ENCODE results near the gene ALK.

DNA sequence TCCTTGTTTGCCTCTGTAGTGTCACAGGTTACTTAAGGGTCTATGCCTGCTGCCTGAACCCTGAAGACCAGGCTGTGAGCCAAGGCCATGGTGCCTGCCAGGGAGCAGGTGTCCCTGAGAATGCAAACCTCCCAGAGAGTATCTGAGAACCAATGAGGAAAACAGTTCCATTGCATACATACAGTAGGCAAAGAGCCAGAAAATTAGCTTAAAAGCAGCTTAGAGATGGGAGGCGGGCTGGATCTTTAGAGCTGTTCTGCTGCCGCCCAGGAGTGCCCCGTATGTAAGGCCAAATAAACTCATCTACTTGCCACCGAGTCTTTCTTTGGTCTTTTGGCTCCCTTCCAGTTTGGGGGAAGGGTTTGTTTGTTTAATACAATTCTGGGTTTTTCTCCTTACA, 478.2 kb downstream of the ALK start:
- TF ChIP-seq, protein P1, sequence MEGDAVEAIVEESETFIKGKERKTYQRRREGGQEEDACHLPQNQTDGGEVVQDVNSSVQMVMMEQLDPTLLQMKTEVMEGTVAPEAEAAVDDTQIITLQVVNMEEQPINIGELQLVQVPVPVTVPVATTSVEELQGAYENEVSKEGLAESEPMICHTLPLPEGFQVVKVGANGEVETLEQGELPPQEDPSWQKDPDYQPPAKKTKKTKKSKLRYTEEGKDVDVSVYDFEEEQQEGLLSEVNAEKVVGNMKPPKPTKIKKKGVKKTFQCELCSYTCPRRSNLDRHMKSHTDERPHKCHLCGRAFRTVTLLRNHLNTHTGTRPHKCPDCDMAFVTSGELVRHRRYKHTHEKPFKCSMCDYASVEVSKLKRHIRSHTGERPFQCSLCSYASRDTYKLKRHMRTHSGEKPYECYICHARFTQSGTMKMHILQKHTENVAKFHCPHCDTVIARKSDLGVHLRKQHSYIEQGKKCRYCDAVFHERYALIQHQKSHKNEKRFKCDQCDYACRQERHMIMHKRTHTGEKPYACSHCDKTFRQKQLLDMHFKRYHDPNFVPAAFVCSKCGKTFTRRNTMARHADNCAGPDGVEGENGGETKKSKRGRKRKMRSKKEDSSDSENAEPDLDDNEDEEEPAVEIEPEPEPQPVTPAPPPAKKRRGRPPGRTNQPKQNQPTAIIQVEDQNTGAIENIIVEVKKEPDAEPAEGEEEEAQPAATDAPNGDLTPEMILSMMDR (IDR thresholded peaks at IDR 0.05) = no peak
- TF ChIP-seq EP300 (IDR thresholded peaks at IDR 0.05) = no peak
